Spleen (tissue), 7 donors: ENCODE data around the gene CLCN7.

Experiments used
- POLR2A ChIP-seq, 3 donors: fragments of 450-650 bp; IDR thresholded peaks; one replicate each; pipeline ENCODE4 v1.5.1; 2017; ENCODE audit warnings: antibody characterized with exemption in 3 of 3, mild to moderate bottlenecking in 1 of 3
- POLR2AphosphoS5 ChIP-seq, 3 donors: sonication (generic); formaldehyde crosslinking; IDR thresholded peaks; one replicate each; pipeline ENCODE4 v1.5.1; 2017; ENCODE audit warnings: antibody characterized with exemption in 3 of 3
- TF ChIP-seq, protein P1 (sequence below), 11 experiments: fragments of 200-600 bp in 7 of 11; fragments of 450-650 bp in 4 of 11; sonication (generic) in 4 of 11; IDR thresholded peaks in 8 of 11; conservative IDR thresholded peaks in 3 of 11; 1 replicate in 7 of 11; 2 replicates in 4 of 11; pipeline versions ENCODE4 v1.4.0 to v1.8.0; 2016 to 2021; ENCODE audit warnings: antibody characterized with exemption in 11 of 11, inconsistent platforms in 4 of 11, mild to moderate bottlenecking in 1 of 11
- donor health status: DM: no; HTN: no; CAD: no; lungs with moderate emphysema.
- donor health status: DM: no; HTN: no; CAD: no.
- donor health status: DM: no; HTN: no; CAD: no.

DNA sequence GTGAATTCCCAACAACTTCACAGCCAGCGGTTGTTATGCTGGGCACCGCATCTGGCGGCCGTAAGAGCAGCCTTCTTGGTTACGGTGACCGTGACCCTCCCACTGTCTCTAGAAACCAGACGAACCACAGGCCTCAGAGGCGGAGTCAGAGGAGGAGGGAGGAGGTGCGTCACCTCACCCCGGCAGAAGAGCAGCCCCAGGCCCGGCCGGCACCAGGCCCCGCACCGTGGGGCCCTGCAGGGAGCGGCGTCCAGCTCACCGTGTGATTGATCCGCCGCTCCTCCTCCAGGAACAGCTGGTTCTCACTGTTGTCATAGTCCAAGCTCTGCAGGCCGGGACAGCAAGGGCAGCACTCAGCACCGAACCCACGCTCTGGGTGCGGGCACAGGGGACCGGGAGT, 13.7 kb downstream of the CLCN7 start:
- TF ChIP-seq, protein P1, sequence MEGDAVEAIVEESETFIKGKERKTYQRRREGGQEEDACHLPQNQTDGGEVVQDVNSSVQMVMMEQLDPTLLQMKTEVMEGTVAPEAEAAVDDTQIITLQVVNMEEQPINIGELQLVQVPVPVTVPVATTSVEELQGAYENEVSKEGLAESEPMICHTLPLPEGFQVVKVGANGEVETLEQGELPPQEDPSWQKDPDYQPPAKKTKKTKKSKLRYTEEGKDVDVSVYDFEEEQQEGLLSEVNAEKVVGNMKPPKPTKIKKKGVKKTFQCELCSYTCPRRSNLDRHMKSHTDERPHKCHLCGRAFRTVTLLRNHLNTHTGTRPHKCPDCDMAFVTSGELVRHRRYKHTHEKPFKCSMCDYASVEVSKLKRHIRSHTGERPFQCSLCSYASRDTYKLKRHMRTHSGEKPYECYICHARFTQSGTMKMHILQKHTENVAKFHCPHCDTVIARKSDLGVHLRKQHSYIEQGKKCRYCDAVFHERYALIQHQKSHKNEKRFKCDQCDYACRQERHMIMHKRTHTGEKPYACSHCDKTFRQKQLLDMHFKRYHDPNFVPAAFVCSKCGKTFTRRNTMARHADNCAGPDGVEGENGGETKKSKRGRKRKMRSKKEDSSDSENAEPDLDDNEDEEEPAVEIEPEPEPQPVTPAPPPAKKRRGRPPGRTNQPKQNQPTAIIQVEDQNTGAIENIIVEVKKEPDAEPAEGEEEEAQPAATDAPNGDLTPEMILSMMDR (IDR thresholded peaks at IDR 0.05 in 8 of 11, conservative IDR thresholded peaks at IDR 0.05 in 3 of 11): no peak
- no peak for TF ChIP-seq POLR2A (IDR thresholded peaks at IDR 0.05)
- TF ChIP-seq POLR2AphosphoS5 (IDR thresholded peaks at IDR 0.05): no peak
